Measurements from ENCODE around the gene PDE6G. TPM values are rescaled to one million over a fixed set of nuclear protein-coding genes. Genes with fewer than 3 reads are reported as not detected.
A peak's percentile ranks its signal among the peaks of the same experiment; 100 is the strongest.

Gene PDE6G
- total and polyA plus RNA-seq, 2 experiments from 2014 or later: 5.5 to 9.0 TPM

DNA sequence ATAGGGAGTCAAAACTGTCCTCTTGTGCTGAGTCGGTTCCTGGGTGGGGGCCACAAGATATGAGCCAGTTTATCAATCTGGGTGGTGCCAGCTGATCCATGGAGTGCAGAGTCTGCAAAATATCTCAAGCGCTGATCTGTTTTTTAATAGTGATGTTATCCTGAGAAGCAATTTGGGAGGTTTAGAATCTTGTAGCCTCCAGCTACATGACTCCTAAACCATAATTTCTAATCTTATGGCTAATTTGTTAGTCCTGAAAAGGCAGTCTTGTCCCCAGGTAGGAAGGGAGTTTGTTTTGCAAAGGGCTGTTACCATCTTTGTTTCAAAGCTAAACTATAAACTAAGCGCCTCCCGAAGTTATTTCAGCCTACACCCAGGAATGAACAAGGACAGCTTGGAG, 17.7 kb downstream of the PDE6G start (continued):
- TF ChIP-seq, protein P1, sequence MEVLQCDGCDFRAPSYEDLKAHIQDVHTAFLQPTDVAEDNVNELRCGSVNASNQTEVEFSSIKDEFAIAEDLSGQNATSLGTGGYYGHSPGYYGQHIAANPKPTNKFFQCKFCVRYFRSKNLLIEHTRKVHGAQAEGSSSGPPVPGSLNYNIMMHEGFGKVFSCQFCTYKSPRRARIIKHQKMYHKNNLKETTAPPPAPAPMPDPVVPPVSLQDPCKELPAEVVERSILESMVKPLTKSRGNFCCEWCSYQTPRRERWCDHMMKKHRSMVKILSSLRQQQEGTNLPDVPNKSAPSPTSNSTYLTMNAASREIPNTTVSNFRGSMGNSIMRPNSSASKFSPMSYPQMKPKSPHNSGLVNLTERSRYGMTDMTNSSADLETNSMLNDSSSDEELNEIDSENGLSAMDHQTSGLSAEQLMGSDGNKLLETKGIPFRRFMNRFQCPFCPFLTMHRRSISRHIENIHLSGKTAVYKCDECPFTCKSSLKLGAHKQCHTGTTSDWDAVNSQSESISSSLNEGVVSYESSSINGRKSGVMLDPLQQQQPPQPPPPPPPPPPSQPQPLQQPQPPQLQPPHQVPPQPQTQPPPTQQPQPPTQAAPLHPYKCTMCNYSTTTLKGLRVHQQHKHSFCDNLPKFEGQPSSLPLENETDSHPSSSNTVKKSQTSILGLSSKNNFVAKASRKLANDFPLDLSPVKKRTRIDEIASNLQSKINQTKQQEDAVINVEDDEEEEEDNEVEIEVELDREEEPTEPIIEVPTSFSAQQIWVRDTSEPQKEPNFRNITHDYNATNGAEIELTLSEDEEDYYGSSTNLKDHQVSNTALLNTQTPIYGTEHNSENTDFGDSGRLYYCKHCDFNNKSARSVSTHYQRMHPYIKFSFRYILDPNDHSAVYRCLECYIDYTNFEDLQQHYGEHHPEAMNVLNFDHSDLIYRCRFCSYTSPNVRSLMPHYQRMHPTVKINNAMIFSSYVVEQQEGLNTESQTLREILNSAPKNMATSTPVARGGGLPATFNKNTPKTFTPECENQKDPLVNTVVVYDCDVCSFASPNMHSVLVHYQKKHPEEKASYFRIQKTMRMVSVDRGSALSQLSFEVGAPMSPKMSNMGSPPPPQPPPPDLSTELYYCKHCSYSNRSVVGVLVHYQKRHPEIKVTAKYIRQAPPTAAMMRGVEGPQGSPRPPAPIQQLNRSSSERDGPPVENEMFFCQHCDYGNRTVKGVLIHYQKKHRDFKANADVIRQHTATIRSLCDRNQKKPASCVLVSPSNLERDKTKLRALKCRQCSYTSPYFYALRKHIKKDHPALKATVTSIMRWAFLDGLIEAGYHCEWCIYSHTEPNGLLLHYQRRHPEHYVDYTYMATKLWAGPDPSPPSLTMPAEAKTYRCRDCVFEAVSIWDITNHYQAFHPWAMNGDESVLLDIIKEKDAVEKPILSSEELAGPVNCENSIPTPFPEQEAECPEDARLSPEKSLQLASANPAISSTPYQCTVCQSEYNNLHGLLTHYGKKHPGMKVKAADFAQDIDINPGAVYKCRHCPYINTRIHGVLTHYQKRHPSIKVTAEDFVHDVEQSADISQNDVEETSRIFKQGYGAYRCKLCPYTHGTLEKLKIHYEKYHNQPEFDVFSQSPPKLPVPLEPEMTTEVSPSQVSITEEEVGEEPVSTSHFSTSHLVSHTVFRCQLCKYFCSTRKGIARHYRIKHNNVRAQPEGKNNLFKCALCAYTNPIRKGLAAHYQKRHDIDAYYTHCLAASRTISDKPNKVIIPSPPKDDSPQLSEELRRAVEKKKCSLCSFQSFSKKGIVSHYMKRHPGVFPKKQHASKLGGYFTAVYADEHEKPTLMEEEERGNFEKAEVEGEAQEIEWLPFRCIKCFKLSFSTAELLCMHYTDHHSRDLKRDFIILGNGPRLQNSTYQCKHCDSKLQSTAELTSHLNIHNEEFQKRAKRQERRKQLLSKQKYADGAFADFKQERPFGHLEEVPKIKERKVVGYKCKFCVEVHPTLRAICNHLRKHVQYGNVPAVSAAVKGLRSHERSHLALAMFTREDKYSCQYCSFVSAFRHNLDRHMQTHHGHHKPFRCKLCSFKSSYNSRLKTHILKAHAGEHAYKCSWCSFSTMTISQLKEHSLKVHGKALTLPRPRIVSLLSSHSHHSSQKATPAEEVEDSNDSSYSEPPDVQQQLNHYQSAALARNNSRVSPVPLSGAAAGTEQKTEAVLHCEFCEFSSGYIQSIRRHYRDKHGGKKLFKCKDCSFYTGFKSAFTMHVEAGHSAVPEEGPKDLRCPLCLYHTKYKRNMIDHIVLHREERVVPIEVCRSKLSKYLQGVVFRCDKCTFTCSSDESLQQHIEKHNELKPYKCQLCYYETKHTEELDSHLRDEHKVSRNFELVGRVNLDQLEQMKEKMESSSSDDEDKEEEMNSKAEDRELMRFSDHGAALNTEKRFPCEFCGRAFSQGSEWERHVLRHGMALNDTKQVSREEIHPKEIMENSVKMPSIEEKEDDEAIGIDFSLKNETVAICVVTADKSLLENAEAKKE (CRISPR knock-in tag; IDR thresholded peaks at IDR 0.05): no peak
- TF ChIP-seq CREB1 (CRISPR knock-in tag; IDR thresholded peaks at IDR 0.05; ENCODE audit: low read depth) (no peak), EZH2phosphoT487 (IDR thresholded peaks at IDR 0.05; ENCODE audit: unreplicated experiment) (no peak), STAT1 (IDR thresholded peaks at IDR 0.05; ENCODE audit: unreplicated experiment) (no peak)

DNA sequence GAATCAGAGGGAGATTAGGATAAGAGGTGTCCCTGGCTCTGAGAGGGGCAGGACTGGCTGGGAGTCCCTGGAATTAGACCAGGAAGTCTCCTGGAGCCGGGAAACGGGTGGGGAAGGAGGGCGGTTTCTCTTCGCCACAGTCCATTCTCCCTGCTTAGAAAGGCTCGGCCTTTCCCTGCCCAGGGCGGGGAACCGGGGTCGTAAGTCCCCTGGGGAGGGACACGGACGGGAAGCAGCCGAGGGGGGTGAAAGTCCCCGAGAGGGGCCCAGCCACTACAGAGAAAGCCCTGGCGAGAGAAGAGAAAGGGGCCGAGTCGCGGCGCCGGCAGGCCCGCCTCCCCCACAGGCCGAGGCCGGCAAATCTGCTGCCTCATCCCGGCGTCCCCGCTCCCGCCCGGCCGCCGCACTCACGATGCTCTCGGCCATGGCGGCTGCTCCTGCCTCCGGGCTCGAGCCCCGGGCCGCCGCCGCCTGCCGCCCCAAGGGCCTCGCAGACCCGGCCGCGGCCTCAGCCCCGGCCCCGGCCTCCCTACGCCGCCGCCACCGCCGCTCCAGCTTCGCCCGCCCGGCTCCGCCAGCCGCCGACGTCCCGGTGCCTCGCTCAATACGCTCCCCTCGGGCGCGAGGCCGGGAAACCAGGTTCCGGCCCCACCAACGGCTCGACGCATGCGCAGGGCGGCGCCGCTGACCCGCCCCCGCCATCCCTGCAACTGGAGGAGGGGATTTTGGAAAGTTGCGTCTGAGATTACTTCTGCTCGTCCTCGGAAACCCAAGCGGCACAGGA, 19.6 kb downstream of the PDE6G start, which contains the start of the genes NPLOC4 and TSPAN10:
Gene NPLOC4 (minus strand): TSS at position 608 of the 784 bp plus-strand sequence. CDS start 182 bp downstream, at position 426.
Gene TSPAN10 (plus strand): TSS at position 692 of the 784 bp plus-strand sequence. CDS start 5,217 bp downstream, outside the sequence.
- Histone ChIP-seq H3K27me3 (ENCODE audit: insufficient read depth) (no peaks in the 10 kb centered on the region), H3K27ac (ENCODE audit: low read depth) (peak within 1 kb of the TSS; percentile 92), H3K4me2 (peak within 1 kb of the TSS; percentile 99), H4K20me1 (replicated peaks; ENCODE audit: insufficient read depth) (peaks cover 32% of the 10 kb centered on the region), H2AFZ (peak within 1 kb of the TSS; percentile 84; the same call in 1 of the 2 replicates), H3K4me1 (ENCODE audit: insufficient read depth) (peaks cover 7% of the 10 kb centered on the region), H3K4me3 (peak within 1 kb of the TSS; percentile 99), H3K36me3 (ENCODE audit: insufficient read depth) (no peaks in the 10 kb centered on the region; the same call in 1 of the 2 replicates), H3K9me2 (ENCODE audit: insufficient read depth) (no peaks in the 10 kb centered on the region), H3F3A (replicated peaks; ENCODE audit: low read depth) (peaks cover 13% of the 10 kb centered on the region; the same call in 1 of the 2 replicates), H3K79me2 (replicated peaks; ENCODE audit: insufficient read depth) (peaks cover 49% of the 10 kb centered on the region)
- Mint-ChIP-seq H3K9me3 (no peaks in the 10 kb centered on the region; the same call in 1 of the 3 replicates), H3K27me3 (ENCODE audit: insufficient read depth, low read depth, poor library complexity) (no peaks in the 10 kb centered on the region), H3K4me1 (peaks cover 10% of the 10 kb centered on the region), H3K4me3 (peak within 1 kb of the TSS; percentile 96), H3K27ac (peak within 1 kb of the TSS; percentile 97), H3K36me3 (ENCODE audit: low read depth) (peaks cover 14% of the 10 kb centered on the region)
- ATAC-seq (peak; percentile 92), DNase-seq (ENCODE audit: low spot score) (peak; percentile 91)
- TF ChIP-seq CTCF (conservative IDR thresholded peaks at IDR 0.05; ENCODE audit: low read depth in 2 of 2): no peak
- TF ChIP-seq ETS1 (IDR thresholded peaks at IDR 0.05): peak; percentile 37; the same call in 1 of the 2 replicates
- no peak for TF ChIP-seq STAT1 (IDR thresholded peaks at IDR 0.05; ENCODE audit: unreplicated experiment)

Measured in GM23338 (cell line).